Measurements from ENCODE around the gene DHX58.

The DHX58 gene

DNA sequence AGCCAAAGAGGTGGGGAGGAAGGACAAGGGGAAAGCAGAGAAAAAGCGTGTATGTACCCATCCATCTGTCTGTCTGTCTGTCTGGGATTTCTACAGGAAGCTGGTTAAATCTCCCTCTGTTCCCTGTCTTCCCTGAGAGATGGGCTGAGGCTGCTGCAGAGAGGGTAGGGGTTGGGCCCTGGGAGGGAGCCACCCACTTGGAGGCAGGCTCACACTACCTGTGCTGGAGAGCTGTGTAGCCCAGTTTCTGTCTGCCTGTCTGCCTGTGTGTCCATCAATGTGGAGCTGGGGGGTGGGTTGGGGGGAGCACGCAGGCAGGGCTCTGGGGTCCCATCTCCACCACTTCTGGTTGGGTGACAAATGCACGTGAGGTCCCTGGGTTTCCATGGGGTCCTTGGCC is 43.5 kb downstream of the DHX58 start:
- TF ChIP-seq GATA2 (IDR thresholded peaks at IDR 0.05; ENCODE audit: low read depth, low read length) (no peak), GATA3 (IDR thresholded peaks at IDR 0.05; ENCODE audit: low read depth, low read length) (no peak)

- TF ChIP-seq GATA2 (IDR thresholded peaks at IDR 0.05; ENCODE audit: low read depth, low read length) = no peak
- no peak for TF ChIP-seq GATA3 (IDR thresholded peaks at IDR 0.05; ENCODE audit: low read depth, low read length)
Measured at GRCh38 chr17:42067371-42068091, 45.0 kb downstream of the DHX58 start.

- TF ChIP-seq GATA2 (IDR thresholded peaks at IDR 0.05; ENCODE audit: low read depth, low read length) (no peak), GATA3 (IDR thresholded peaks at IDR 0.05; ENCODE audit: low read depth, low read length) (no peak)
Measured at GRCh38 chr17:42065201-42065600, 47.3 kb downstream of the DHX58 start.

GRCh38 chr17:42062681-42063080 is 49.8 kb downstream of the DHX58 start:
- no peak for TF ChIP-seq GATA3 (IDR thresholded peaks at IDR 0.05; ENCODE audit: low read depth, low read length)
- no peak for TF ChIP-seq GATA2 (IDR thresholded peaks at IDR 0.05; ENCODE audit: low read depth, low read length)

DNA sequence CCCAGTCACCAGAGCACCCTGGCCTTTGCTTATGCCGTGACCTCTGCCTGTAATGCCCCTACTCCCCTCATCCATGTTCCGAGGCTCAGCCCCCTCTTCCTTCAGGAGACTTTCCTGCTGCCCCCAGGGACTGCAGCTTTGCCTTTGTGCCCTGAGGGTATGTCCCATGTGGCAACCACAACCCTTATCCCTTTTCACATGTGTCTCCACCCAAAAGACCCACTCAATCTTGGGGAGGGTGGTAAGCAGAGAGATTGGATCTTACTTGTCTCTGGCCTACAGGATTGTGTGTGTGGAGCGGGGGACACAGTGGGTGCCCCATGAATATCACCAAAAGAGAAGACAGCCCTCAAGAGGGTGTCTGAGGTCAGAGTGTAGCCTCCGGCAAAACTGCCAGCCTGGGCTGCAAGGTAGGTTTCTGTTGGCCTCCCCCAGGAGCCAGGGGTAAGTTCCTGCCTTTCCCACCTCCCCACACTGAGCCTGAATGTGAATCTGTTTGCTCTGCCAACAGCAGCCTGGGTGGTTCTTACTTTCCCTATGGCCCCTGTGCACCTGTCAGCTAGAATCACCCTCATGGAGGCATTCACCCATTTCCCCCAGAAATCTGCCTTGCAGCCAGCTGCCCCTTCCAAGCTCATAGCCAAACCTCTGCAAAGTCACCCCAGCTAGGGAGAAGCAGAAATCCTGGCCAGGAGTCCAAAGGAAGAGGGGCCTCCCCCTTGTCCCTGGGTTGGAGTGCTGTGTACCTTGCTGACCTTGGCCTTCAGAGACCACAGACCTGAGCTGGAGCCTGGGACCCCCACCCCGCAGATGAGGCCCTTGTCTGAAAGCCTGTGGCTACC is 50.6 kb downstream of the DHX58 start:
- TF ChIP-seq GATA3 (IDR thresholded peaks at IDR 0.05; ENCODE audit: low read depth, low read length) (no peak), GATA2 (IDR thresholded peaks at IDR 0.05; ENCODE audit: low read depth, low read length) (no peak)

DNA sequence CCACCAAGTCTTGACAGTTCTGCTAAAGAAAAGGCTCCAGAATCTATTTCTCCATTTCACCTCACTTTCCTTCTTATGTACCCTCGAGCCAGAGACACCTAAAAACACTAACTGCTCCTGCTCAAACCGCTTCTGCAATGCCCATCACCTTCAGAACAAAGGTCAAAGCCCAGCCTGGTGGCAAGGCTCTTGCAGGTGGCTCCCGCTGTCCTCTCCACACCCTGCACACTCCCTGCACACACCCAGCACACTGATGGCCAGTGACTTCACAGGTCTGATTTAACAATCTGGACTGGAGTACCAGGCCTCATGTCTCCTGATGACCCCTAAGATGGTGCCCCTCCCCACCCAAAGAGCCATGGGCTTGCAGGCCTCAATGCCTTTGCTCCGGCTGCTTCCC is 52.3 kb downstream of the DHX58 start:
- TF ChIP-seq GATA2 (IDR thresholded peaks at IDR 0.05; ENCODE audit: low read depth, low read length) (no peak), GATA3 (IDR thresholded peaks at IDR 0.05; ENCODE audit: low read depth, low read length) (no peak)

DNA sequence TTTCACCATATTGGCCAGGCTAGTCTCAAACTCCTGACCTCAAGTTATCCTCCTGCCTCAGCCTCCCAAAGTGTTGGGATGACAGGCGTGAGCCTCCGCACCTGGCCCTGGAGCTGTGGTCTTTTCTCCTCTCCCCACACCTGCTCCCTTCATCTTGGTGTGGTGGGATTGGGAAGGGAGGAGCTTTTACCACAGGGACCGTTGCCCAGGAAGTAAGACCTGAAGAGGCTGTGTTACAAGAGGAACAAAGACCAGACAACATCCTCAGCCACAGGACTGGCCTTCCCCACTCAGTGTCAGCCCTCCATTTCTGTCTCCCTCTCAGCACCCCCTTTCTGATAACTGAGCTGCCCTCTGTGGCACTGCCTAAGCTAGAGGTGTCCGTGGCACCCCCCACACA is 52.7 kb downstream of the DHX58 start:
- TF ChIP-seq GATA3 (IDR thresholded peaks at IDR 0.05; ENCODE audit: low read depth, low read length) = no peak

GRCh38 chr17:42058063-42058462 is 54.5 kb downstream of the DHX58 start:
- no peak for TF ChIP-seq GATA3 (IDR thresholded peaks at IDR 0.05; ENCODE audit: low read depth, low read length)
- no peak for TF ChIP-seq GATA2 (IDR thresholded peaks at IDR 0.05; ENCODE audit: low read depth, low read length)

DNA sequence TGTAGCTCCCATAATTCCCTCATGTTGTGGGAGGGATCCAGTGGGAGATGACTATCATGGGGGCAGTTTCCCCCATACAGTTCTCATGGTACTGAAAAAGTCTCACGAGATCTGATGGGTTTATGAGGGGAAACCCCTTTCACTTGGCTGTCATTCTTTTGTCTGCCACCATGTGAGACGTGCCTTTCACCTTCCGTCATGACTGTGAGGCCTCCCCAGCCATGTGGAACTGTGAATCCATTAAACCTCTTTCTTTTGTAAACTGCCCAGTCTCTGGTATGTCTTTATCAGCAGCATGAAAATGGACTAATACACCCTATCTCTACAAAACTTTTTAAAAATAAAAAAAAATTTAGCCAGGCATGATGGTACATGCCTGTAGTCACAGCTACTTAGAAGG is 55.9 kb downstream of the DHX58 start:
- no peak for TF ChIP-seq GATA2 (IDR thresholded peaks at IDR 0.05; ENCODE audit: low read depth, low read length)
- TF ChIP-seq GATA3 (IDR thresholded peaks at IDR 0.05; ENCODE audit: low read depth, low read length) = no peak

DNA sequence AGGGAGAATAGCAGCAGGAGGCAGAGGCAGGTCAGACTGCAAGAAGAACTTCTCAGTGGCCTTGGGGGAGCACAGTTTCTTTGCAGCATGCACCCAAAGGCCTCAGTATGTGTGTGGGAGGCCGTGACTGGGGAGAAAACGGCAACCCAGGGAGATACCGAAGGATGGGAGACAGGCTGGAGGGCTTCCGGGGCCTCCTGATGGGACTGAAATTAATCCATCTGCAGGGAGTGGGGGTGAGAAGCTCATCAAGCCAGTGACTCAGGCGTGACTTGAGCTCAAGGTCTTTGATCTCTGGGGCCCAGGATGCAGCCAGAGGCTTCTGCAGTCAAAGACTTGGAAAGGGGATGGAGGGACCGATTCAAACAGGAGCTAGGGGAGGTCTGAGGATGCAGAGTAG is 57.0 kb downstream of the DHX58 start:
- TF ChIP-seq GATA2 (IDR thresholded peaks at IDR 0.05; ENCODE audit: low read depth, low read length) (no peak), GATA3 (IDR thresholded peaks at IDR 0.05; ENCODE audit: low read depth, low read length) (no peak)

DNA sequence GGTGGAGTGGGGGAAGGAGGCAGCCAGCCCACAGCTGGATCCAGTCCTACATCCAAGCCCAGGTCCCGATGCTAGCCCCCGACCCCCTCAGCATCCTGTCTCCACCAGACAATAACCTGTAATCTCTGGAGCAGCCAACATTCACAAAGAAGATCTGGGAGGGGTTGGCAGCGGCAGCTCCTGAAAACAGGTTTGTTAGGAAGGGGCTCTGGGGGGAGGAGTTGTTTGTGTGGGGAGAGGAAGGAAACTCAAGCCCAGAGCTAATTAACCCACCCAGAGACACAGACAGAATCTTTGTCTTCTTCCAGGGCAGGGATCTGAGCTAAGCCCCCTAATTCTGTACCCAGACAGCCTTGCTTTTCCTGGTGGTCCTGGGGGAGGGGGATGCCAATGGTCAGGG is 57.5 kb downstream of the DHX58 start:
- TF ChIP-seq GATA3 (IDR thresholded peaks at IDR 0.05; ENCODE audit: low read depth, low read length) (no peak), GATA2 (IDR thresholded peaks at IDR 0.05; ENCODE audit: low read depth, low read length) (no peak)

GRCh38 chr17:42053731-42054500 is 58.6 kb downstream of the DHX58 start:
- TF ChIP-seq GATA2 (IDR thresholded peaks at IDR 0.05; ENCODE audit: low read depth, low read length) (no peak), GATA3 (IDR thresholded peaks at IDR 0.05; ENCODE audit: low read depth, low read length) (no peak)

DNA sequence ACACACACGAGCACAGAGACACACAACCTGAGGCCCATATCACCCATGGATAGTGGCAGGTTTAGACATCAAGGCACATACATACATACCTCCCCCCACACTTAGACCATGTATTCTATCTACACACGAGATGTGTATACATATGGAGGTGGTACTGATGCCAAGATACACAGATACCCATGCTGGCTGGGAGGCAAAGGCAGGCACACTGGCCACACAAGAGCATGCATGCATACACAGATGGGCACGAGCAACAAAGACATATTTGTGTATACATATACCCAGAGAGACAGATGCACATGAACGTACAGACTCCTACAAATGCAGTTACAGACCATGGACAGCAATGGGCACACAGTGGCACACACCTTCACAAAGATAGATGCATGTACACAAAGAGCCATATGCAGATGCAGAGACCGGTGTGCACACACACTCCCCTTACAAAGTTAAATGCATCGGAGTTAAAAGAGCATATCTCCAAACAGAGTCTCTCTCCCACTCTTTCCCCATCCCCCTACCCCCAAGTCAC is 60.1 kb downstream of the DHX58 start:
- no peak for TF ChIP-seq GATA2 (IDR thresholded peaks at IDR 0.05; ENCODE audit: low read depth, low read length)
- TF ChIP-seq GATA3 (IDR thresholded peaks at IDR 0.05; ENCODE audit: low read depth, low read length) = no peak

DNA sequence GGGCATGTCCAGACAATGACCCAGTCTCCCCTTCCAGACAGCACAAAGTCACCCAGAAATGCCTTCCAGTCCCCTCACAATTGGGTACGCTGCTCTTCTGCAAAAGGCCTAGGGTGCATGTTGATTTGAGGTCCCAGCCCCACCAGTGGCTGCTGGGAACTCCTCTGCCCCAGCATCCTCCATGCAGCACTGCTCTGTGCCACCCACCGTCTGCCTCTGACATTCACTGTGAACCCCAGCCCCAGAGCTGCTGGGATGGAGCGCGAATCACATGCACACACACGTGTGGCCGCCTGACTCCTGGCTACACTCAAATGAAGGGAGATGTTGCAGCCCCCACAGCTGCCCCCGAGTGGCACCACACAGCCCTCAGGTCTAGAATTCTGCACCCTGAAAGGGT is 60.9 kb downstream of the DHX58 start:
- TF ChIP-seq GATA2 (IDR thresholded peaks at IDR 0.05; ENCODE audit: low read depth, low read length) (no peak), GATA3 (IDR thresholded peaks at IDR 0.05; ENCODE audit: low read depth, low read length) (no peak)
